H1 (cell line): ENCODE measurements around the gene EPB41L4A. TPM values are rescaled to one million over a fixed set of nuclear protein-coding genes. Genes with fewer than 3 reads are reported as not detected.
"Not testable (repeated sequence)": the region's sequence is repeated elsewhere in the genome, so short reads cannot be mapped to it uniquely, and the experiment has no call there.

Source experiments
- CTCF ChIA-PET: fragments of 300-600 bp; sonication (Branson Sonifier 250); formaldehyde crosslinking; loops from one replicate; lab custom pipeline; 2021; ENCODE audit not compliant: partially characterized antibody; lab: Charles Lee
- POLR2A ChIA-PET: fragments of 300-600 bp; sonication (Branson Sonifier 250); formaldehyde crosslinking; loops from one replicate; lab custom pipeline; 2021; ENCODE audit warnings: inconsistent platforms; ENCODE audit not compliant: partially characterized antibody; lab: Charles Lee
- DNase-seq, 2 experiments: peaks; one replicate each; pipeline versions ENCODE4 v3.0.0 to v3.0.0-alpha.2; 2010 to 2022; ENCODE audit warnings: low spot score in 2 of 2, low read depth in 1 of 2, mixed read lengths in 1 of 2
- FAIRE-seq: peaks from 2 replicates; lab custom pipeline; 2011; peaks lifted over from hg19 to GRCh38; lab: Jason Lieb, UNC
- H2AFZ ChIP-seq: 2 replicates; pipeline ENCODE4 v1.8.1; 2012; ENCODE audit warnings: low read length, inconsistent platforms
- H2AK5ac ChIP-seq: 2 replicates; pipeline ENCODE4 v1.6.1; 2013; ENCODE audit warnings: low read depth, low read length
- H2BK120ac ChIP-seq: replicated peaks from 2 replicates; pipeline ENCODE3; 2013; ENCODE audit warnings: low read depth, low read length, inconsistent platforms
- H2BK12ac ChIP-seq: 2 replicates; pipeline ENCODE4 v1.6.1; 2013; ENCODE audit warnings: low read depth, low read length
- H2BK15ac ChIP-seq: 2 replicates; pipeline ENCODE4 v1.6.1; 2013; ENCODE audit warnings: low read length
- H2BK20ac ChIP-seq: 2 replicates; pipeline ENCODE4 v1.6.1; 2013; ENCODE audit warnings: low read length
- H2BK5ac ChIP-seq: 2 replicates; pipeline ENCODE4 v1.6.1; 2013; ENCODE audit warnings: low read depth, low read length
- H3K14ac ChIP-seq: 2 replicates; pipeline ENCODE4 v1.6.1; 2013; ENCODE audit warnings: inconsistent platforms; ENCODE audit not compliant: insufficient read length
- H3K18ac ChIP-seq: 2 replicates; pipeline ENCODE4 v1.6.1; 2013; ENCODE audit warnings: low read length; ENCODE audit errors: extremely low read depth
- H3K23ac ChIP-seq: 2 replicates; pipeline ENCODE4 v1.6.1; 2013; ENCODE audit warnings: inconsistent platforms; ENCODE audit not compliant: insufficient read length
- H3K23me2 ChIP-seq: 2 replicates; pipeline ENCODE4 v1.6.1; 2013; ENCODE audit warnings: low read depth, low read length
- H3K27ac ChIP-seq: 2 replicates; pipeline ENCODE4 v1.6.1; 2011; ENCODE audit warnings: low read depth, low read length, inconsistent platforms
- H3K27me3 ChIP-seq, 4 experiments: replicated peaks in 1 of 4; 1 replicate in 1 of 4; 2 replicates in 3 of 4; pipeline versions ENCODE4 v1.6.1 to v1.8.1; 2011 to 2013; ENCODE audit warnings: low read length in 3 of 4, mild to moderate bottlenecking in 3 of 4, inconsistent platforms in 2 of 4, mixed read lengths in 2 of 4, moderate library complexity in 1 of 4; ENCODE audit not compliant: control insufficient read depth in 3 of 4, insufficient read depth in 3 of 4; ENCODE audit errors: extremely low read depth in 1 of 4
- H3K36me3 ChIP-seq, 4 experiments: 2 replicates each; pipeline versions ENCODE4 v1.6.1 to v1.8.1; 2011 to 2013; ENCODE audit warnings: mild to moderate bottlenecking in 4 of 4, low read length in 3 of 4, moderate library complexity in 2 of 4, control low read depth in 1 of 4, inconsistent platforms in 1 of 4; ENCODE audit not compliant: insufficient read depth in 4 of 4, control insufficient read depth in 2 of 4
- H3K4ac ChIP-seq: replicated peaks from 2 replicates; pipeline ENCODE3; 2013; ENCODE audit warnings: low read length, low read depth, mixed read lengths, inconsistent platforms; ENCODE audit not compliant: insufficient read length
- H3K4me1 ChIP-seq, 4 experiments: replicated peaks in 1 of 4; 1 replicate in 1 of 4; 2 replicates in 3 of 4; pipeline versions ENCODE4 v1.6.1 to v1.8.1; 2011 to 2013; ENCODE audit warnings: low read length in 3 of 4, inconsistent platforms in 2 of 4, mixed read lengths in 1 of 4; ENCODE audit not compliant: insufficient read depth in 4 of 4, control insufficient read depth in 3 of 4
- H3K4me2 ChIP-seq, 2 experiments: 2 replicates each; pipeline versions ENCODE4 v1.6.1 to v1.8.1; 2011 to 2013; ENCODE audit warnings: low read depth in 2 of 2, low read length in 2 of 2, control low read depth in 1 of 2, inconsistent platforms in 1 of 2, mild to moderate bottlenecking in 1 of 2; ENCODE audit not compliant: insufficient read depth in 1 of 2
- H3K4me3 ChIP-seq, 4 experiments: fragments of 200-600, 300-600 bp in 1 of 4; sonication (generic), shearing (Covaris generic), sonication (Bioruptor Twin) in 1 of 4; 2 replicates each; pipeline versions ENCODE4 v1.5.1 to v1.8.1; 2011 to 2016; ENCODE audit warnings: low read length in 4 of 4, low read depth in 3 of 4, control low read depth in 2 of 4, inconsistent platforms in 2 of 4, mild to moderate bottlenecking in 2 of 4, mixed read lengths in 1 of 4, moderate library complexity in 1 of 4; ENCODE audit not compliant: insufficient read depth in 2 of 4; ENCODE audit errors: extremely low read depth in 1 of 4
- H3K56ac ChIP-seq: replicated peaks from 2 replicates; pipeline ENCODE3; 2013; ENCODE audit warnings: low read depth, mild to moderate bottlenecking, mixed read lengths, low read length, inconsistent platforms; ENCODE audit not compliant: insufficient read length
- H3K79me1 ChIP-seq: 2 replicates; pipeline ENCODE4 v1.6.1; 2013; ENCODE audit warnings: low read depth, low read length, control low read depth
- H3K79me2 ChIP-seq, 2 experiments: 2 replicates each; pipeline versions ENCODE4 v1.6.1 to v1.8.1; 2012 to 2013; ENCODE audit warnings: low read length in 2 of 2, mild to moderate bottlenecking in 2 of 2, inconsistent platforms in 1 of 2; ENCODE audit not compliant: insufficient read depth in 2 of 2, control insufficient read depth in 1 of 2
- H3K9ac ChIP-seq, 4 experiments: replicated peaks in 1 of 4; 1 replicate in 1 of 4; 2 replicates in 3 of 4; pipeline versions ENCODE4 v1.6.1 to v1.8.1; 2011 to 2013; ENCODE audit warnings: low read depth in 3 of 4, low read length in 3 of 4, control low read depth in 2 of 4, mild to moderate bottlenecking in 2 of 4, moderate library complexity in 2 of 4, inconsistent platforms in 1 of 4; ENCODE audit errors: extremely low read depth in 1 of 4
- H3K9me3 ChIP-seq, 2 experiments: 2 replicates each; pipeline versions ENCODE4 v1.6.1 to v1.8.1; 2012 to 2013; ENCODE audit warnings: mild to moderate bottlenecking in 2 of 2, moderate library complexity in 2 of 2, control low read depth in 1 of 2, inconsistent platforms in 1 of 2, low read depth in 1 of 2, low read length in 1 of 2, mixed read lengths in 1 of 2; ENCODE audit not compliant: insufficient read depth in 2 of 2
- H4K20me1 ChIP-seq, 2 experiments: replicated peaks in 1 of 2; 2 replicates each; pipeline versions ENCODE3 to v1.8.1; 2011 to 2013; ENCODE audit warnings: inconsistent platforms in 2 of 2, low read length in 2 of 2, mild to moderate bottlenecking in 1 of 2; ENCODE audit not compliant: insufficient read depth in 2 of 2, control insufficient read depth in 1 of 2
- H4K5ac ChIP-seq: 2 replicates; pipeline ENCODE4 v1.6.1; 2013; ENCODE audit warnings: low read length, low read depth, mixed read lengths, inconsistent platforms; ENCODE audit not compliant: insufficient read length
- H4K8ac ChIP-seq: 2 replicates; pipeline ENCODE4 v1.8.0; 2013; ENCODE audit warnings: mild to moderate bottlenecking, moderate library complexity, low read length, inconsistent platforms; ENCODE audit not compliant: insufficient read depth; ENCODE audit errors: extremely low read depth
- H4K91ac ChIP-seq: replicated peaks from 2 replicates; pipeline ENCODE3; 2013; ENCODE audit warnings: low read length, mixed read lengths, inconsistent platforms; ENCODE audit not compliant: insufficient read length
- WGBS, 2 experiments: shearing (Covaris generic) in 1 of 2; methylation state at CpG; one replicate each; pipeline versions ENCODE4 v1.1.6 to v1.1.7; 2013 to 2015; ENCODE audit warnings: low lambda C conversion rate in 2 of 2, mixed read lengths in 2 of 2, inconsistent platforms in 1 of 2, low coverage in 1 of 2, missing lambda C conversion rate in 1 of 2; ENCODE audit not compliant: insufficient replicate concordance in 2 of 2, insufficient coverage in 1 of 2, insufficient read length in 1 of 2; ENCODE audit errors: extremely low coverage in 1 of 2, missing lambda C conversion rate in 1 of 2; 5-methylcytosine and 5-hydroxymethylcytosine counted together
- polyA plus RNA-seq, 7 experiments: library from polyadenylated mRNA; depleted of rRNA in 3 of 7; stranded (reverse) in 5 of 7; unstranded in 2 of 7; fragments of >200 nt in 5 of 7; fragments of 200-250 nt in 2 of 7; gene quantifications; 1 replicate in 5 of 7; 2 replicates in 1 of 7; 4 replicates in 1 of 7; pipeline versions ENCODE4 v1.2.1 to v1.2.3, GENCODE V29; 2011 to 2013; ENCODE audit warnings: missing spikeins in 2 of 7, mixed read lengths in 2 of 7
- total RNA-seq: library from RNA; stranded (reverse); fragmentation: NEBNext Ultra II Directional; extraction: Animal tissue kit (Norgen Biotek cat#: 25700); gene quantifications from 2 replicates; pipeline ENCODE4 v1.2.1, GENCODE V29; 2021

Gene EPB41L4A
- total and polyA plus RNA-seq, 2 of the 8 experiments (the other 6 are each of a cell fraction or from before 2014, with no cell fraction given) = 1.6 to 4.6 TPM

GRCh38 chr5:112426202-112426601, 7.1 kb upstream of the EPB41L4A start:
- H2BK15ac ChIP-seq, H3K4me2 ChIP-seq, H3K79me1 ChIP-seq, DNase-seq, FAIRE-seq, H3K4me3 ChIP-seq, H2BK5ac ChIP-seq, H4K20me1 ChIP-seq, H4K8ac ChIP-seq, H4K5ac ChIP-seq, H3K79me2 ChIP-seq, H3K23ac ChIP-seq, H3K27ac ChIP-seq, H3K4me1 ChIP-seq, POLR2A ChIA-PET, H3K9me3 ChIP-seq, H3K56ac ChIP-seq, H3K18ac ChIP-seq, H2BK20ac ChIP-seq, H3K9ac ChIP-seq, H3K23me2 ChIP-seq, H3K4ac ChIP-seq, H2AFZ ChIP-seq, H2AK5ac ChIP-seq, H2BK12ac ChIP-seq, H3K14ac ChIP-seq, H3K27me3 ChIP-seq, H2BK120ac ChIP-seq, CTCF ChIA-PET, H4K91ac ChIP-seq, H3K36me3 ChIP-seq: not testable (repeated sequence)
- 94% methylated on average over 3 of the region's 3 CpGs; no CpG with 5 or more reads in 1 of the 2 experiments for WGBS, 2 experiments
